Neural cell (in vitro differentiated cells): ENCODE data around the gene SMIM38. TPM values are rescaled to one million over a fixed set of nuclear protein-coding genes. Genes with fewer than 3 reads are reported as not detected.

ENCODE experiments used
- H2AFZ ChIP-seq: fragments of 200-600, 300-800 bp; sonication (generic), shearing (Covaris generic); 2 replicates; pipeline ENCODE4 v1.6.0; 2014; ENCODE audit warnings: low read depth, mild to moderate bottlenecking, antibody characterized with exemption, low read length, moderate library complexity
- H3F3A ChIP-seq: fragments of 200-600 bp; shearing (Covaris generic); 2 replicates; pipeline ENCODE4 v1.6.1; 2016; ENCODE audit warnings: mild to moderate bottlenecking, moderate library complexity, mixed read lengths, antibody characterized with exemption, low read length; ENCODE audit not compliant: insufficient read depth, poor library complexity, severe bottlenecking
- H3K27ac ChIP-seq: fragments of 200-600, 300-800 bp; sonication (generic), shearing (Covaris generic); 2 replicates; pipeline ENCODE4 v1.5.1; 2014; ENCODE audit warnings: mild to moderate bottlenecking, low read length, moderate library complexity
- H3K27me3 ChIP-seq: fragments of 300-800, 200-600 bp; sonication (generic), shearing (Covaris generic); 2 replicates; pipeline ENCODE4 v1.6.0; 2014; ENCODE audit warnings: mild to moderate bottlenecking, low read depth, low read length, moderate library complexity; ENCODE audit not compliant: insufficient read depth
- H3K36me3 ChIP-seq: fragments of 300-800, 200-600 bp; sonication (generic), shearing (Covaris generic); 2 replicates; pipeline ENCODE4 v1.5.1; 2014; ENCODE audit warnings: mild to moderate bottlenecking, antibody characterized with exemption, low read length, moderate library complexity; ENCODE audit not compliant: insufficient read depth
- H3K4me2 ChIP-seq: fragments of 300-800, 200-600 bp; sonication (generic), shearing (Covaris generic); 2 replicates; pipeline ENCODE4 v1.6.0; 2014; ENCODE audit warnings: mild to moderate bottlenecking, low read length
- H3K4me3 ChIP-seq: fragments of 300-800, 200-600 bp; sonication (generic), shearing (Covaris generic); 2 replicates; pipeline ENCODE4 v1.5.1; 2014; ENCODE audit warnings: mild to moderate bottlenecking, low read length, moderate library complexity
- H3K79me2 ChIP-seq: fragments of 200-600 bp; shearing (Covaris generic); replicated peaks from 2 replicates; pipeline ENCODE4 v1.6.0; 2014; ENCODE audit warnings: mild to moderate bottlenecking, low read length, moderate library complexity; ENCODE audit not compliant: insufficient read depth
- H3K9ac ChIP-seq: fragments of 300-800, 200-600 bp; sonication (generic), shearing (Covaris generic); 2 replicates; pipeline ENCODE4 v1.6.1; 2016; ENCODE audit warnings: mild to moderate bottlenecking, low read length, mixed read lengths
- H3K9me2 ChIP-seq: fragments of 200-600 bp; shearing (Covaris generic); 2 replicates; pipeline ENCODE4 v1.6.1; 2016; ENCODE audit warnings: mild to moderate bottlenecking, low read length, mixed read lengths; ENCODE audit not compliant: insufficient read depth
- H3K9me3 ChIP-seq: fragments of 200-600, 300-800 bp; sonication (generic), shearing (Covaris generic); 2 replicates; pipeline ENCODE4 v1.6.1; 2016; ENCODE audit warnings: mild to moderate bottlenecking, mixed run types, low read length, moderate library complexity, mixed read lengths
- H4K20me1 ChIP-seq: fragments of 200-600 bp; shearing (Covaris generic); 2 replicates; pipeline ENCODE4 v1.6.1; 2016; ENCODE audit warnings: mild to moderate bottlenecking, mixed run types; ENCODE audit not compliant: insufficient read depth
- EP300 ChIP-seq: fragments of 450-650 bp; conservative IDR thresholded peaks from 2 replicates; pipeline ENCODE4 v1.6.1; 2014; ENCODE audit warnings: antibody characterized with exemption, mild to moderate bottlenecking, moderate library complexity; ENCODE audit not compliant: poor library complexity, severe bottlenecking
- EZH2 ChIP-seq: fragments of 200-600, 300-800 bp; shearing (Covaris generic), sonication (generic); IDR thresholded peaks from 2 replicates; pipeline ENCODE4 v1.6.1; 2014; ENCODE audit warnings: antibody characterized with exemption, low read length, borderline replicate concordance, mild to moderate bottlenecking; ENCODE audit not compliant: insufficient read depth, poor library complexity, severe bottlenecking
- MXI1 ChIP-seq: fragments of 450-650 bp; conservative IDR thresholded peaks from 2 replicates; pipeline ENCODE4 v1.6.1; 2014; ENCODE audit warnings: antibody characterized with exemption, mild to moderate bottlenecking; ENCODE audit not compliant: poor library complexity, severe bottlenecking
- POLR2AphosphoS5 ChIP-seq: IDR thresholded peaks from 2 replicates; pipeline ENCODE4 v1.6.1; 2012
- RAD21 ChIP-seq: fragments of 450-650 bp; conservative IDR thresholded peaks from 2 replicates; pipeline ENCODE4 v1.6.1; 2014; ENCODE audit warnings: antibody characterized with exemption, mild to moderate bottlenecking, moderate library complexity
- SMC3 ChIP-seq: fragments of 450-650 bp; conservative IDR thresholded peaks from 2 replicates; pipeline ENCODE4 v1.6.1; 2014; ENCODE audit warnings: antibody characterized with exemption, mild to moderate bottlenecking, moderate library complexity; ENCODE audit not compliant: poor library complexity
- TAF1 ChIP-seq: IDR thresholded peaks from 2 replicates; pipeline ENCODE4 v1.6.1; 2012; ENCODE audit warnings: low read depth
- polyA plus RNA-seq: library from polyadenylated mRNA; depleted of rRNA; stranded (reverse); fragments of >200 nt; gene quantifications from 2 replicates; pipeline ENCODE4 v1.2.3, GENCODE V29; 2014
- TF ChIP-seq, protein P1 (sequence below): fragments of 450-650 bp; IDR thresholded peaks from 2 replicates; pipeline ENCODE4 v1.5.1; 2014; ENCODE audit warnings: antibody characterized with exemption, mild to moderate bottlenecking, moderate library complexity; ENCODE audit not compliant: poor library complexity, severe bottlenecking
- TF ChIP-seq, protein P2 (sequence below): IDR thresholded peaks from 2 replicates; pipeline ENCODE4 v1.6.1; 2012; ENCODE audit warnings: borderline replicate concordance

SMIM38 gene
- polyA plus RNA-seq, 1 donor from 2014 or later: 1.9 TPM

DNA sequence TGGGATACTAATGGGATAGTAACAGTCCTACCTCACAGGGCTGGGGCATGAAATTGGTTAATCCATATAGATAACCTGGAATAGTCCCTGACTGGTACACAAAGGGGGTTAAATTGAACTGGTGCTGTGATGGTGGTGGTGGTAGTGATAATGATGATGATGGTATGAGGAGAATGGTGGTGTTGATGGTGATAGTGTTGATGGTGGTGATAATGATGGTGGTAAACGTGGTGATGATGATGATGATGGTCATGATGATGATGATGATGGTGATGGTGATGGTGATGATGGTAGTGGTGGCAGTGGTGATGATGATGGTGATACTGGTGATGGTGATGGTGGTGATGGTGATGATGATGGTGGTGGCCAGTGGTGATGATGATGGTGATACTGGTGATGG lies 38.7 kb downstream of the SMIM38 start:
- H3K27me3 ChIP-seq: no peaks in the 10 kb centered on the region
- H3K36me3 ChIP-seq: no peaks in the 10 kb centered on the region
- no peak overlapping the region for H3K4me3 ChIP-seq
- no peaks in the 10 kb centered on the region for H3F3A ChIP-seq
- H3K9me2 ChIP-seq: no peaks in the 10 kb centered on the region
- H2AFZ ChIP-seq: no peak overlapping the region
- no peak overlapping the region for H3K27ac ChIP-seq
- H3K9ac ChIP-seq: no peak overlapping the region
- TF ChIP-seq EZH2 (no peak), POLR2AphosphoS5 (no peak), SMC3 (no peak), MXI1 (no peak), RAD21 (no peak), TAF1 (no peak), EP300 (no peak)
- TF ChIP-seq, protein P1, sequence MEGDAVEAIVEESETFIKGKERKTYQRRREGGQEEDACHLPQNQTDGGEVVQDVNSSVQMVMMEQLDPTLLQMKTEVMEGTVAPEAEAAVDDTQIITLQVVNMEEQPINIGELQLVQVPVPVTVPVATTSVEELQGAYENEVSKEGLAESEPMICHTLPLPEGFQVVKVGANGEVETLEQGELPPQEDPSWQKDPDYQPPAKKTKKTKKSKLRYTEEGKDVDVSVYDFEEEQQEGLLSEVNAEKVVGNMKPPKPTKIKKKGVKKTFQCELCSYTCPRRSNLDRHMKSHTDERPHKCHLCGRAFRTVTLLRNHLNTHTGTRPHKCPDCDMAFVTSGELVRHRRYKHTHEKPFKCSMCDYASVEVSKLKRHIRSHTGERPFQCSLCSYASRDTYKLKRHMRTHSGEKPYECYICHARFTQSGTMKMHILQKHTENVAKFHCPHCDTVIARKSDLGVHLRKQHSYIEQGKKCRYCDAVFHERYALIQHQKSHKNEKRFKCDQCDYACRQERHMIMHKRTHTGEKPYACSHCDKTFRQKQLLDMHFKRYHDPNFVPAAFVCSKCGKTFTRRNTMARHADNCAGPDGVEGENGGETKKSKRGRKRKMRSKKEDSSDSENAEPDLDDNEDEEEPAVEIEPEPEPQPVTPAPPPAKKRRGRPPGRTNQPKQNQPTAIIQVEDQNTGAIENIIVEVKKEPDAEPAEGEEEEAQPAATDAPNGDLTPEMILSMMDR: no peak
- TF ChIP-seq, protein P2, sequence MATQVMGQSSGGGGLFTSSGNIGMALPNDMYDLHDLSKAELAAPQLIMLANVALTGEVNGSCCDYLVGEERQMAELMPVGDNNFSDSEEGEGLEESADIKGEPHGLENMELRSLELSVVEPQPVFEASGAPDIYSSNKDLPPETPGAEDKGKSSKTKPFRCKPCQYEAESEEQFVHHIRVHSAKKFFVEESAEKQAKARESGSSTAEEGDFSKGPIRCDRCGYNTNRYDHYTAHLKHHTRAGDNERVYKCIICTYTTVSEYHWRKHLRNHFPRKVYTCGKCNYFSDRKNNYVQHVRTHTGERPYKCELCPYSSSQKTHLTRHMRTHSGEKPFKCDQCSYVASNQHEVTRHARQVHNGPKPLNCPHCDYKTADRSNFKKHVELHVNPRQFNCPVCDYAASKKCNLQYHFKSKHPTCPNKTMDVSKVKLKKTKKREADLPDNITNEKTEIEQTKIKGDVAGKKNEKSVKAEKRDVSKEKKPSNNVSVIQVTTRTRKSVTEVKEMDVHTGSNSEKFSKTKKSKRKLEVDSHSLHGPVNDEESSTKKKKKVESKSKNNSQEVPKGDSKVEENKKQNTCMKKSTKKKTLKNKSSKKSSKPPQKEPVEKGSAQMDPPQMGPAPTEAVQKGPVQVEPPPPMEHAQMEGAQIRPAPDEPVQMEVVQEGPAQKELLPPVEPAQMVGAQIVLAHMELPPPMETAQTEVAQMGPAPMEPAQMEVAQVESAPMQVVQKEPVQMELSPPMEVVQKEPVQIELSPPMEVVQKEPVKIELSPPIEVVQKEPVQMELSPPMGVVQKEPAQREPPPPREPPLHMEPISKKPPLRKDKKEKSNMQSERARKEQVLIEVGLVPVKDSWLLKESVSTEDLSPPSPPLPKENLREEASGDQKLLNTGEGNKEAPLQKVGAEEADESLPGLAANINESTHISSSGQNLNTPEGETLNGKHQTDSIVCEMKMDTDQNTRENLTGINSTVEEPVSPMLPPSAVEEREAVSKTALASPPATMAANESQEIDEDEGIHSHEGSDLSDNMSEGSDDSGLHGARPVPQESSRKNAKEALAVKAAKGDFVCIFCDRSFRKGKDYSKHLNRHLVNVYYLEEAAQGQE: no peak
- no peaks in the 10 kb centered on the region for H3K9me3 ChIP-seq
- H4K20me1 ChIP-seq: no peaks in the 10 kb centered on the region
- no peaks in the 10 kb centered on the region for H3K79me2 ChIP-seq
- H3K4me2 ChIP-seq: no peak overlapping the region

DNA sequence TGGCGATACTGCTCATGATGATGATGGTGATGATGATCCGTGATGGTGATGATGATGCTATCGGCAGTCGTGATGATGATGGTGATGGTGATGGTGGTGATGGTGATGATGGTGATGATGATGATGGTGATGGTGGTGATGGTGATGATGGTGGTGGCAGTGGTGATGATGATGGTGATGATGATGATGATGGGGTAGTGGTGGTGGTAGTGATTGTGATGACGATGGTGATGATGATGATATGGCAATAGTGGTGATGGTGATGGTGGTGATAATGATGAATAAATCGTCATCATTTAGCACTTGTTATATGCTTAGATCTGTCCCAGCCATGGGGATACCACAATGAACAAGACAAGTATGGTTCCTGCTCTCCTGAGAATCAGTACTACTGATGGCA lies 39.2 kb downstream of the SMIM38 start:
- Histone ChIP-seq H3K4me3 (no peak overlapping the region), H2AFZ (no peak overlapping the region), H3K36me3 (no peaks in the 10 kb centered on the region), H3K27ac (no peak overlapping the region), H3K9ac (no peak overlapping the region), H3K27me3 (no peaks in the 10 kb centered on the region), H3K4me2 (no peak overlapping the region), H3K9me3 (no peaks in the 10 kb centered on the region), H3K79me2 (no peaks in the 10 kb centered on the region), H4K20me1 (no peaks in the 10 kb centered on the region), H3K9me2 (no peaks in the 10 kb centered on the region), H3F3A (no peaks in the 10 kb centered on the region)
- TF ChIP-seq TAF1 (no peak), SMC3 (no peak), MXI1 (no peak)
